Rectal smooth muscle tissue (tissue), 1 donor: ENCODE measurements around the gene FPR2.

Experiments used
- H3K27ac ChIP-seq: one replicate; pipeline ENCODE4 v1.7.0; 2013; ENCODE audit warnings: low read depth, low read length, inconsistent platforms
- H3K27me3 ChIP-seq: one replicate; pipeline ENCODE4 v1.7.0; 2013; ENCODE audit warnings: low read length; ENCODE audit not compliant: control insufficient read depth, insufficient read depth
- H3K36me3 ChIP-seq: one replicate; pipeline ENCODE4 v1.7.0; 2013; ENCODE audit warnings: low read length; ENCODE audit not compliant: control insufficient read depth, insufficient read depth
- H3K4me1 ChIP-seq: one replicate; pipeline ENCODE4 v1.7.0; 2013; ENCODE audit warnings: low read length; ENCODE audit not compliant: control insufficient read depth, insufficient read depth
- H3K4me3 ChIP-seq: one replicate; pipeline ENCODE4 v1.7.0; 2013; ENCODE audit warnings: low read length
- H3K9ac ChIP-seq: one replicate; pipeline ENCODE4 v1.7.0; 2013; ENCODE audit warnings: low read length

FPR2 gene

GRCh38 chr19:51760697-51761356, at the start of gene FPR2:
FPR2 (plus strand) TSS chr19:51761180; CDS start chr19:51768659, 7,479 bp downstream.
- Histone ChIP-seq H3K9ac (no peak within 1 kb of the TSS), H3K27ac (no peak within 1 kb of the TSS), H3K27me3 (no peaks in the 10 kb centered on the region), H3K4me3 (no peak within 1 kb of the TSS), H3K36me3 (no peaks in the 10 kb centered on the region), H3K4me1 (no peaks in the 10 kb centered on the region)

GRCh38 chr19:51711702-51712101, 49.3 kb upstream of the FPR2 start:
- no peaks in the 10 kb centered on the region for H3K4me1 ChIP-seq
- H3K4me3 ChIP-seq = no peak overlapping the region
- H3K9ac ChIP-seq = no peak overlapping the region
- H3K27ac ChIP-seq = no peak overlapping the region
- no peaks in the 10 kb centered on the region for H3K27me3 ChIP-seq
- no peaks in the 10 kb centered on the region for H3K36me3 ChIP-seq

- Histone ChIP-seq H3K4me1 (no peaks in the 10 kb centered on the region), H3K4me3 (no peak overlapping the region), H3K27me3 (no peaks in the 10 kb centered on the region), H3K27ac (no peak overlapping the region), H3K36me3 (no peaks in the 10 kb centered on the region), H3K9ac (no peak overlapping the region)
Measured at GRCh38 chr19:51712461-51713081, 48.4 kb upstream of the FPR2 start.

- H3K4me1 ChIP-seq = no peaks in the 10 kb centered on the region
- H3K36me3 ChIP-seq = no peaks in the 10 kb centered on the region
- no peak overlapping the region for H3K9ac ChIP-seq
- no peak overlapping the region for H3K27ac ChIP-seq
- no peak overlapping the region for H3K4me3 ChIP-seq
- no peaks in the 10 kb centered on the region for H3K27me3 ChIP-seq
Measured at GRCh38 chr19:51713319-51714285, 47.4 kb upstream of the FPR2 start.

- Histone ChIP-seq H3K4me3 (no peak overlapping the region), H3K9ac (no peak overlapping the region), H3K27me3 (peaks cover 5% of the 10 kb centered on the region), H3K27ac (no peak overlapping the region), H3K36me3 (no peaks in the 10 kb centered on the region), H3K4me1 (no peaks in the 10 kb centered on the region)
Measured at GRCh38 chr19:51714848-51715247, 46.1 kb upstream of the FPR2 start.

- Histone ChIP-seq H3K4me1 (no peaks in the 10 kb centered on the region), H3K27me3 (peaks cover 5% of the 10 kb centered on the region), H3K9ac (no peak overlapping the region), H3K27ac (no peak overlapping the region), H3K4me3 (no peak overlapping the region), H3K36me3 (no peaks in the 10 kb centered on the region)
Measured at GRCh38 chr19:51715850-51716249, 45.1 kb upstream of the FPR2 start.

- Histone ChIP-seq H3K27me3 (peaks cover 5% of the 10 kb centered on the region), H3K36me3 (no peaks in the 10 kb centered on the region), H3K27ac (no peak overlapping the region), H3K4me3 (no peak overlapping the region), H3K9ac (no peak overlapping the region), H3K4me1 (no peaks in the 10 kb centered on the region)
Measured at GRCh38 chr19:51716925-51717324, 44.1 kb upstream of the FPR2 start.

GRCh38 chr19:51719251-51719988, 41.6 kb upstream of the FPR2 start:
- Histone ChIP-seq H3K27me3 (peaks cover 5% of the 10 kb centered on the region), H3K4me3 (no peak overlapping the region), H3K27ac (no peak overlapping the region)

GRCh38 chr19:51721905-51722304, 39.1 kb upstream of the FPR2 start:
- peaks cover 3% of the 10 kb centered on the region for H3K4me1 ChIP-seq
- H3K27me3 ChIP-seq = peaks cover 13% of the 10 kb centered on the region
- no peaks in the 10 kb centered on the region for H3K36me3 ChIP-seq
- no peak overlapping the region for H3K27ac ChIP-seq
- H3K4me3 ChIP-seq = no peak overlapping the region
- no peak overlapping the region for H3K9ac ChIP-seq

More at GRCh38 chr19:51719251-51719988, 41.6 kb upstream of the FPR2 start:
- Histone ChIP-seq H3K9ac (no peak overlapping the region), H3K4me1 (no peaks in the 10 kb centered on the region), H3K36me3 (no peaks in the 10 kb centered on the region)

GRCh38 chr19:51722492-51722891, 38.5 kb upstream of the FPR2 start:
- Histone ChIP-seq H3K27me3 (peaks cover 13% of the 10 kb centered on the region), H3K4me3 (no peak overlapping the region), H3K27ac (no peak overlapping the region)

GRCh38 chr19:51724543-51724942, 36.4 kb upstream of the FPR2 start:
- Histone ChIP-seq H3K4me3 (no peak overlapping the region), H3K27me3 (peaks cover 13% of the 10 kb centered on the region), H3K27ac (no peak overlapping the region), H3K4me1 (peaks cover 3% of the 10 kb centered on the region), H3K9ac (no peak overlapping the region), H3K36me3 (no peaks in the 10 kb centered on the region)

More at GRCh38 chr19:51722492-51722891, 38.5 kb upstream of the FPR2 start:
- Histone ChIP-seq H3K4me1 (peaks cover 3% of the 10 kb centered on the region), H3K36me3 (no peaks in the 10 kb centered on the region), H3K9ac (no peak overlapping the region)

- H3K4me3 ChIP-seq = no peak overlapping the region
- no peak overlapping the region for H3K27ac ChIP-seq
- H3K36me3 ChIP-seq = no peaks in the 10 kb centered on the region
- H3K27me3 ChIP-seq = peaks cover 13% of the 10 kb centered on the region
- no peak overlapping the region for H3K9ac ChIP-seq
- peaks cover 3% of the 10 kb centered on the region for H3K4me1 ChIP-seq
Measured at GRCh38 chr19:51726049-51726448, 34.9 kb upstream of the FPR2 start.
